ENCODE data around the gene CSRP1. TPM values are rescaled to one million over a fixed set of nuclear protein-coding genes. Genes with fewer than 3 reads are reported as not detected.

Gene CSRP1
- total RNA-seq, 2 donors from 2014 or later = 2,051 to 3,060 TPM

DNA sequence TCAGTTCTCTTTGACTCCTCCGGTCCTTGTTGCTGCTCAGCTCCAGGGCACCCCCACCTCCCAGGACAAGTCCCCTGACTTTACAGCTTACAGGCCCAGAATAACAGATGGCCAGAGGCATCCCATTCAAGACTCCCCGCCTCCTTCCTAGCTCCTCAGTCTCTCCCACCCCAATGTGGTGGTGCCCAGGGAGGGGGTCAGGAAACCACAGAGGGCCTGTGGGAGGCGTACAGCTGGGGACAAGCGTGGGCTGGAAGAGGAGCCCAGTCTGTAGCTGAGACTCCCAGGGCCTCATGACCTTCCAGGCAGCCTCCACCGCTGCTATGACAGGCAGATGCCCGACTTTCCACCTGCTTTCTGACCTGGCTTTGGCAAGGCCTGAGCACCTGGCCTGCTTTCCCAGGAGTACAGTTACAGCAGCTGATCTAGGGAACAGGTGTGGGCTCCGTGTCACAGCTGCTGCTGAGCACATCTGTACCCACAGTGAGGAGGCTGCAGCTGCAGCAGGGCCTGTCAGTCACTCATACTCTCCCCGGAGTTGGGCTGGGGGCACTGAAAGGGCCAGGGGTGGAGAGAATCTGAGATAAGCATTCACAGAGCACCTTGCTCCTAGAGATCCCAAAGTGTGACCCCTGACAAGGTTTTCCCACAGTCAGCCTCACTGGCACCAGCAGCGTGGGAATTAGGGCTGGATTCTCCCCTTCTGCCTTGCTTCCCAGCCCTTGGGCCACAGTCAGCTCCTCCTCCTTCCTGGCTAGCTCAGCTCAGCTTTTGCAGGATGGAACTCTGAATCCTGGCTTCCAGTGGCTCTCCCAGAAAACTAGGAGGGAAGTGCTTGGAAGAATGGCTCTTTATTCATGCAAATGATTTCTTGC is 24.9 kb upstream of the CSRP1 start:
- H3K4me3 ChIP-seq = no peak overlapping the region
- TF ChIP-seq, protein P1, sequence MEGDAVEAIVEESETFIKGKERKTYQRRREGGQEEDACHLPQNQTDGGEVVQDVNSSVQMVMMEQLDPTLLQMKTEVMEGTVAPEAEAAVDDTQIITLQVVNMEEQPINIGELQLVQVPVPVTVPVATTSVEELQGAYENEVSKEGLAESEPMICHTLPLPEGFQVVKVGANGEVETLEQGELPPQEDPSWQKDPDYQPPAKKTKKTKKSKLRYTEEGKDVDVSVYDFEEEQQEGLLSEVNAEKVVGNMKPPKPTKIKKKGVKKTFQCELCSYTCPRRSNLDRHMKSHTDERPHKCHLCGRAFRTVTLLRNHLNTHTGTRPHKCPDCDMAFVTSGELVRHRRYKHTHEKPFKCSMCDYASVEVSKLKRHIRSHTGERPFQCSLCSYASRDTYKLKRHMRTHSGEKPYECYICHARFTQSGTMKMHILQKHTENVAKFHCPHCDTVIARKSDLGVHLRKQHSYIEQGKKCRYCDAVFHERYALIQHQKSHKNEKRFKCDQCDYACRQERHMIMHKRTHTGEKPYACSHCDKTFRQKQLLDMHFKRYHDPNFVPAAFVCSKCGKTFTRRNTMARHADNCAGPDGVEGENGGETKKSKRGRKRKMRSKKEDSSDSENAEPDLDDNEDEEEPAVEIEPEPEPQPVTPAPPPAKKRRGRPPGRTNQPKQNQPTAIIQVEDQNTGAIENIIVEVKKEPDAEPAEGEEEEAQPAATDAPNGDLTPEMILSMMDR (IDR thresholded peaks at IDR 0.05) = no peak
- H3K27ac ChIP-seq = peak overlapping the region; percentile 34 to 67
- H3K9me3 ChIP-seq = no peaks in the 10 kb centered on the region
- DNase-seq (ENCODE audit: low spot score) = no peak
- peaks cover 36 to 59% of the 10 kb centered on the region in 2 donors for H3K4me1 ChIP-seq (ENCODE audit: control insufficient read depth in 1 of 2, low read depth in 2 of 2)
- no peaks in the 10 kb centered on the region for H3K36me3 ChIP-seq
- ATAC-seq (ENCODE audit: insufficient number of reproducible peaks, low FRiP score, low read depth) = no peak
- no peaks in the 10 kb centered on the region for H3K27me3 ChIP-seq (replicated peaks; ENCODE audit: insufficient read depth)

DNA sequence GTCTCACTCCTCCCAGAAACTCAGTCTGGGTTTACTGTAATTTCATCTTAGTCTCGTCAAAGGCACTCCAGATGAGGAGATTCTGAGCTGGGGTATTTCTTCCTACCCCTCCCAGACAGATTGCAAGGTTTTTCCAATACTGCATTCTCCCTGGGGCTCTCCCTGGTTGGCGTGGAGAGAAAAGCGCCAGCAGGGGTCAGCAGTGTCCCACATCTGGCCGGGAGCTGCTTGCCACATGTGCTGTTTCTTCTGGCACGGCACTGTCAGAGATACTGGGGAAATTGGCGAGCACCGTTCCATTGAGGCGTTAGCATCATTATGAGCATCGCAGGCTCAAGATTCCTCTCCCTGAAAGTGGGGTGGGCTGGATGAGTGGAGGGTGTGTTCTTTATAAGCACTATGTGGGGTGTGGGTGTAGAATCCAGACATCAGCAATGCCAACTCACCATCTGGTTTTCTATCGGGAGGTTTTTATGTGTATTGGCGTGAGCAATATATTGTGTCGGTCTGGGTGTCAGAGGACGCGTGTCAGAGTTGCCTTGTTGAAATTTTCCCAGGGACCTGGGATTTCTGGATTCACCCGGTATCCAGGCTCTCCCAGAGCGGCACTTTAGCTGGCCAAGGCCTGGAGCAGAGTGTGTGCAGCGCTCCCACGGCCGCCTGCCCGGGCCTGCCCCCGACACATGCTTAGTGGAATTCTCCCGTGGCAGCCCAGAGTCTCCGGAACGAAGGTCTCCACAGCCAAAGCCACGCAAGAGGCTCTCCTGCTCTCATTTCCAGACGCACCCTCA is 24.0 kb upstream of the CSRP1 start:
- no peaks in the 10 kb centered on the region for H3K9me3 ChIP-seq
- DNase-seq (ENCODE audit: low spot score) (no peak), ATAC-seq (ENCODE audit: insufficient number of reproducible peaks, low FRiP score, low read depth) (peak; percentile 32)
- peaks cover 27 to 50% of the 10 kb centered on the region in 2 donors for H3K4me1 ChIP-seq (ENCODE audit: control insufficient read depth in 1 of 2, low read depth in 2 of 2)
- H3K4me3 ChIP-seq = peak overlapping the region; percentile 52
- H3K36me3 ChIP-seq = no peaks in the 10 kb centered on the region
- H3K27ac ChIP-seq = peak overlapping the region; percentile 34 to 67
- TF ChIP-seq, protein P1 (IDR thresholded peaks at IDR 0.05) = peak; percentile 80
- no peaks in the 10 kb centered on the region for H3K27me3 ChIP-seq (replicated peaks; ENCODE audit: insufficient read depth)

DNA sequence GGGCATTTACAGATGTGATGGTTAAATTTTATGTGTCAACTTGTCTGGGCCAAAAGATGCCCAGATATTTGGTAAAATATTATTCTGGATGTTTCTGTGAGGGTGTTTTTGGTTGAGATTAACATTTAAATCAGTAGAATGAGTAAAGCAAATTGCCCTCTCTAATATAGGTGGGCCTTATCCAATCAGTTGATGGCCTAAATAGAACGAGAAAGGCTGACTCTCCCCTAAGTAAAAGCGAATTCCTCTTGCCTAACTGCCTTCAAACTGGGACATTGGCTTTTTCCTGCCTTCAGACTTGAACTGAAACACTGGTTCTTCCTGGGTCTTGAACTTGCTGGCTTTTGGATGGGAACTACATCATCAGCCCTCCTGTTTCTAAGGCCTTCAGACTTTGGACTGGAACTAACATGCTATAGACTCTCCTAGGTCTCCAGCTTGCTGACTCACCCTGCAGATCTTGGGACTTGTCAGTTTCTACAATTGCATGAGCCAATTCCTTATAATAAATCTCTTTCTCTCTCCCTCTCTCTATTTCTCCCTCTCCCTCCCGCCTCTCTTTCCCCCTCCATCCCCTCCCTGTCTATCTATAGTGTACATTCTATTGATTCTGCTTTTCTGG is 21.8 kb upstream of the CSRP1 start:
- ATAC-seq (ENCODE audit: insufficient number of reproducible peaks, low FRiP score, low read depth) = no peak
- no peak for DNase-seq (ENCODE audit: low spot score)
- peaks cover 8 to 29% of the 10 kb centered on the region in 2 donors for H3K4me1 ChIP-seq (ENCODE audit: control insufficient read depth in 1 of 2, low read depth in 2 of 2)
- H3K36me3 ChIP-seq = no peaks in the 10 kb centered on the region
- no peaks in the 10 kb centered on the region for H3K27me3 ChIP-seq (replicated peaks; ENCODE audit: insufficient read depth)
- no peak overlapping the region for H3K27ac ChIP-seq
- no peak overlapping the region for H3K4me3 ChIP-seq
- no peaks in the 10 kb centered on the region for H3K9me3 ChIP-seq
- TF ChIP-seq, protein P1 (IDR thresholded peaks at IDR 0.05) = no peak

DNA sequence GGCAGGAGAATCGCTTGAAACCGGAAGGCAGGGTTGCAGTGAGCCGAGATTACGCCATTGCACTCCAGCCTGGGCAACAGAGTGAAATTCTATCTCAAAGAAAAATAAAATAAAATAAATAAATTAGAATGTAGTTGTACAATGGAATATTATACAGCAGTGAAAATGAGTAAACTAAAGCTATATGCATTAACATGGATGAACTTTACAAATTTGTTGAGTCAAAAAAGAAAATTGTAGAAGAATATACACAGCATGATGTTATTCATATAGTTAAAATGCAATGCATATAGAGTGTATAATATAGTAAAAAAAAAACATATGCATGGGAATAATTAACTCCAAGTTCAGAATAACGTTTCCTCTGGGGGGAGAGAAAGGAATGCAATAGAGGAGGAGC is 21.0 kb upstream of the CSRP1 start:
- ATAC-seq (ENCODE audit: insufficient number of reproducible peaks, low FRiP score, low read depth) (no peak), DNase-seq (ENCODE audit: low spot score) (no peak)
- no peak overlapping the region for H3K27ac ChIP-seq
- H3K4me1 ChIP-seq (ENCODE audit: control insufficient read depth in 1 of 2, low read depth in 2 of 2) = peaks cover 8 to 24% of the 10 kb centered on the region in 2 donors
- no peaks in the 10 kb centered on the region for H3K36me3 ChIP-seq
- no peaks in the 10 kb centered on the region for H3K27me3 ChIP-seq (replicated peaks; ENCODE audit: insufficient read depth)
- H3K9me3 ChIP-seq = no peaks in the 10 kb centered on the region
- no peak overlapping the region for H3K4me3 ChIP-seq
- TF ChIP-seq, protein P1 (IDR thresholded peaks at IDR 0.05) = no peak

Data from thoracic aorta (tissue), 2 donors.